ENCODE results near the gene CRHR1. TPM values are rescaled to one million over a fixed set of nuclear protein-coding genes. Genes with fewer than 3 reads are reported as not detected.
"Not testable (repeated sequence)": the region's sequence is repeated elsewhere in the genome, so short reads cannot be mapped to it uniquely, and the experiment has no call there.

The CRHR1 gene
- not detected in 2 replicates for total RNA-seq

DNA sequence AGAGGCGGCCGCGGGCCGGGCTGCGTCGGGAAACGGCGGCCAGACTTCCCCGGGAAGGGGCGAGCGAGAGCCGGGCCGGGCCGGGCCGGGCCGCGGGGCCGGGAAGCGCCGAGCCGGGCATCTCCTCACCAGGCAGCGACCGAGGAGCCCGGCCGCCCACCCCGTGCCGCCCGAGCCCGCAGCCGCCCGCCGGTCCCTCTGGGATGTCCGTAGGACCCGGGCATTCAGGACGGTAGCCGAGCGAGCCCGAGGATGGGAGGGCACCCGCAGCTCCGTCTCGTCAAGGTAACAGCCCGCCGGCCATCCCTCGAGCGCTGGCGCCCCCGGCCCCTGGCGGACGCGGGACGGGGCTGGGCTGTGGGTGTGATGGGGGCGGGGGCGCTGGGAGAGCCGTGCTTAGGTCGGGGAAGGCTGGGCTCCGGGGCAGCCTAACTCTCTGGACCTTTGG lies at the start of gene CRHR1:
Gene CRHR1 (plus strand): TSS at position 28 of the 448 bp plus-strand sequence. CDS start 225 bp downstream, at position 253.
- DNase-seq (ENCODE audit: low spot score) = no peak
- Mint-ChIP-seq H3K27me3 (ENCODE audit: low read depth) (peaks cover 73% of the 10 kb centered on the region), H3K36me3 (ENCODE audit: low read depth) (no peaks in the 10 kb centered on the region), H3K4me3 (ENCODE audit: low read depth) (peak within 1 kb of the TSS; percentile 69), H3K27ac (no peak within 1 kb of the TSS), H3K9me3 (no peaks in the 10 kb centered on the region), H3K4me1 (ENCODE audit: low read depth) (peaks cover 4% of the 10 kb centered on the region)
- intact Hi-C loops (cut with micrococcal nuclease) = no loop called here

DNA sequence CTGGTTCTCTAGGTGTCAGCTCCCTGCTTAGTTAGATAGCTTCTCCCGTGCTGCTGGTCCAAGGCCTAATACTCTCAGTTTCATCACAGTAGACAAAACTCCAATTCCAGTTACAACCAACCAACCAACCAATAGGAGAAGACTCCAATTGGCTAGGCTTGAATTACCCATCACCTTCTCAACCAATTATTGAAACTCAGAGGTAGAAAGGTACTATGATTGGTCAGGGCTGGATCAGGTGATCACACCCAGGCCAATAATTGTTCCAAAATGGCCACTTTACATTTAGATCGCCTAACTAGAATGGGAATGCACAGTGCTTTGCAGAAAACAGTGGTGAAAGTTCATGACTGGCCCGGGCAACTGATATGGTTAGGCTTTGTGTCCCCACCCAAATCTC lies 49.5 kb upstream of the CRHR1 start:
- peaks cover 24% of the 10 kb centered on the region for H3K27me3 Mint-ChIP-seq (ENCODE audit: low read depth)
- no peaks in the 10 kb centered on the region for H3K36me3 Mint-ChIP-seq (ENCODE audit: low read depth)
- peaks cover 22% of the 10 kb centered on the region for H3K9me3 Mint-ChIP-seq
- H3K4me3 Mint-ChIP-seq (ENCODE audit: low read depth) = no peak overlapping the region
- no peaks in the 10 kb centered on the region for H3K4me1 Mint-ChIP-seq (ENCODE audit: low read depth)
- DNase-seq (ENCODE audit: low spot score) = no peak
- no peak overlapping the region for H3K27ac Mint-ChIP-seq
- intact Hi-C loops (cut with micrococcal nuclease) = no loop called here

DNA sequence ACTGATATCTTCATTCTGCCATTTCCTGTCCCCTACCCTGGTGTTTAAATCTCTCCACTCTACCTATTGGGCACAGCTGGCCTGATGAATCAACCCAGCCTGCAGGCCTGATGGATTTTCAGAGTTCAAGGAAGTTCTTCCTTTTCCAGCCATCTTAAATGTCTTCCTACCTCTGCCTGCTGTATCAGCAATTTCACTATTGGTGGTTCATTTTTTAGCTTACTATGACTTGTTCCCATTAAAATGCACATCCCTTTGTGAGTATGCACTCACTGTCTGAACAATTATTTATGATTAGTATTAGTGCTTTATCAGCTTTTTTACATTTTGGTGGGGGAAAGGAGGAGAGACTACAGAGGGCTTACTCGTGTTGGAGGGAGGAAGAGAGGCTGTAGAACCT lies 48.6 kb upstream of the CRHR1 start:
- intact Hi-C loops (cut with micrococcal nuclease) = no loop called here
- Mint-ChIP-seq H3K36me3 (ENCODE audit: low read depth) (no peaks in the 10 kb centered on the region), H3K4me1 (ENCODE audit: low read depth) (no peaks in the 10 kb centered on the region), H3K4me3 (ENCODE audit: low read depth) (no peak overlapping the region), H3K27me3 (ENCODE audit: low read depth) (peaks cover 24% of the 10 kb centered on the region), H3K27ac (no peak overlapping the region), H3K9me3 (peaks cover 15% of the 10 kb centered on the region)
- DNase-seq (ENCODE audit: low spot score) = no peak

DNA sequence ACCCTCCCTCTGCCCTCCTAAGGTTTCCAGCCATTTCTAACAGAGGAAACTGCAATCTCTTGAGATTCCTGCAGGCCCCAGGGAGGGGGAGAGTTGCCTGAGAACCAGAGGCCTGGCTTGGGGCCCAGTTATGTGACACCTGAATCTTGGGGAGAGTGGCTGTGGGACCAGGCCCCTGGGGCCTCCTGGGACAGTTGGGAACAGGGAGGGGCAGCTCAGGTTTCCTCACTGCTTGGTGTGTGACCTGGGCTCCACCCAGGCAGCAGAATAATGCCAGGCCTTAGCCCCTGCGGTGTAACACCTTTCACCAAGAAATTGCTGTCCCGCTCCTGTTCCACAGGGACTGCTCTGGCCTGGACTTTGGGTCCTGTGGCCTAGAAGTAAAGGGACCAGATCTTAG lies 44.3 kb upstream of the CRHR1 start:
- no peaks in the 10 kb centered on the region for H3K9me3 Mint-ChIP-seq
- DNase-seq (ENCODE audit: low spot score) = no peak
- no peak overlapping the region for H3K27ac Mint-ChIP-seq
- H3K4me1 Mint-ChIP-seq (ENCODE audit: low read depth) = no peaks in the 10 kb centered on the region
- intact Hi-C loops (cut with micrococcal nuclease) = no loop called here
- no peaks in the 10 kb centered on the region for H3K36me3 Mint-ChIP-seq (ENCODE audit: low read depth)
- peaks cover 29% of the 10 kb centered on the region for H3K27me3 Mint-ChIP-seq (ENCODE audit: low read depth)
- no peak overlapping the region for H3K4me3 Mint-ChIP-seq (ENCODE audit: low read depth)

DNA sequence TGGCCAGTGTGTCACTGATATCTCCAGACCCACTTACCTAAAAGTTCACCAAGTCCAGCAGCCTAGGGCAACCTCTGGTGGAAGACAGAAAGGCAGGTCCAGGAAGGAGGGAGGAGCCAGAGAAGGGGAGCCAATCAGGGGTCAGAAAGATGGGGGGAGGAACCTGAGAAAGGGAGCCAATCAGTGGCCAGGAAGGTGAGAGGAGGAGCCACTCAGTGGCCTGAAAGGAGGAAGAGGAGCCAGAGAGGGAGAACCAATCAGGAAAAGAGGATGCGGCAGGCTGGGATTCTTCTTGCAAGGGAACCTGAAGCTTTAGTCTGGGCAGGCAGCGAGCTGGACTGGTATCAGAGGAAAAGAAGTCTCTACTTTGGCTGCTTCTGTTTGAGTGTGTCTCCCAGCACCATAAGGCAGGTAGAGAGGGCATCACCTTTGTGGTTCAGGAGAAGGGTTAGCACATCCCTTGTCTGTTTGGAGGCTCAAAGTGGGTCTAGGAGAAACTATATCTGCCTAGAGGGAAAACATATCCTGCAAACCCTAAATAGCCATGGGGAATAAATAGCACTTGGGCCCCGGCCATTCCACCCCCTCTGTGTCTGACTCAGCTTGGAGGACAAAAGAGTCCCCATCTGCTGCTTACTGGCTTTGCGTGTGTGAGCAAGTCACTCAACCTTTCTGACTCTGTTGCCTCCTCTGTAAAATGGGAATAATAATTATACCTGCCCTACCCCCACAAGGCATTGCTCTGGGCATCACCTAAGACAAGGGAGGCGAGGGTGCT lies 43.4 kb upstream of the CRHR1 start:
- Mint-ChIP-seq H3K27ac (no peak overlapping the region), H3K4me1 (ENCODE audit: low read depth) (no peaks in the 10 kb centered on the region), H3K27me3 (ENCODE audit: low read depth) (peaks cover 29% of the 10 kb centered on the region), H3K9me3 (no peaks in the 10 kb centered on the region), H3K36me3 (ENCODE audit: low read depth) (no peaks in the 10 kb centered on the region), H3K4me3 (ENCODE audit: low read depth) (no peak overlapping the region)
- intact Hi-C loops (cut with micrococcal nuclease) = no loop called here
- peak; percentile 18 for DNase-seq (ENCODE audit: low spot score)

DNA sequence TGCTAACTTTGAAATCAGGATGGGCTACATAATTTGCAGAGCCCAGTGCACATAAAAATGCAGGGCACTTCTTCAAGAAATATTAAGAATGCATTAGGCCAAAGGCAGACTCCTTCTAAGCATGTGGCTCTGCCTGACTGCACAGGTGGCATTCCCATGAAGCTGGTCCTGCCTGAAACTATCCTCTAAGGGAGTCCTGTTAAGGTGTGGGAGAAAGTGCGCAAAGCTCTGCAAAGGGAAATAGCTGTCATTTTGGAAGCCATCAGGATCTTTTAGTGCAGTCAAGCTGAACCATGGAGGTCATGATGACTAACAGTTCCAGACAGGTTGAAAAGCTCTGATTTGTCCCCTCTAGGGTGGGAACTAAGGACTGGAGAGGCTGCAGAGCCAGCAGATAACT lies 41.9 kb upstream of the CRHR1 start:
- intact Hi-C loops (cut with micrococcal nuclease) = no loop called here
- H3K27ac Mint-ChIP-seq = no peak overlapping the region
- no peak overlapping the region for H3K4me3 Mint-ChIP-seq (ENCODE audit: low read depth)
- DNase-seq (ENCODE audit: low spot score) = no peak
- H3K9me3 Mint-ChIP-seq = no peaks in the 10 kb centered on the region
- H3K36me3 Mint-ChIP-seq (ENCODE audit: low read depth) = no peaks in the 10 kb centered on the region
- H3K4me1 Mint-ChIP-seq (ENCODE audit: low read depth) = no peaks in the 10 kb centered on the region
- peaks cover 20% of the 10 kb centered on the region for H3K27me3 Mint-ChIP-seq (ENCODE audit: low read depth)

DNA sequence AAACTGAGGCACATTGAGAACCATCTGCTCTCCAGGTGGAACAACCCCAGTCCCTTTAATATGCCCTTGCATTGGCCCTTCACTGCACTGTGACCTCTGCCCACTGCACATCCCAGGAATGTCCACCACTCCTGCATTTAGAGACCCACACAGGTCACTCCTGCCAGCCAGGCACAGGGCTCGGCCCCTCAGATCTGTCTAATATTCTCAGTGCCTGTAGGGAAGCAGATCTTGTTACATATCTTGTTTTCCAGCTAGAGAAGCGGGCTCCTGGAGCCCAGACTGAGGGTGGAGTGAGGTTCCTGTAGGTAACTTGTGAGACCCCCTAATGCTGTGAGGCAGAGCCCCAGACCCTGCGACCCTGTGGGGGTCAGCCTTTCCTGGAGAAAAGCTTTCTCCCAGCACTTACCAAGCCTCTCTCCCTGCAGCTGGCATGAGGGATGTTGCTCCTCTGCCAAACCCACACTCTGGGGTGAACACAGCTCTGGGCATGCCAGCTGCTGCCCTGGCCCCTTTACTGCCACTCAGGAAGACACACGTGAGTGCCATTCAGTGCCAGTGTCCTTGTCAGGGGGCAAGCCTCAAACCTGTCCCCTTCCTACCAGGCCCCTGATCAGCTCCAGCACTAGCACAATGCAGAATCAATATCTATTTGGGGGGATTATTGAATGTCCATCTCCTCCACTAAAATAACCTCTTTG lies 40.3 kb upstream of the CRHR1 start:
- H3K36me3 Mint-ChIP-seq (ENCODE audit: low read depth) = no peaks in the 10 kb centered on the region
- H3K9me3 Mint-ChIP-seq = no peaks in the 10 kb centered on the region
- intact Hi-C loops (cut with micrococcal nuclease) = no loop called here
- no peak overlapping the region for H3K27ac Mint-ChIP-seq
- no peaks in the 10 kb centered on the region for H3K4me1 Mint-ChIP-seq (ENCODE audit: low read depth)
- H3K4me3 Mint-ChIP-seq (ENCODE audit: low read depth) = no peak overlapping the region
- H3K27me3 Mint-ChIP-seq (ENCODE audit: low read depth) = peaks cover 9% of the 10 kb centered on the region
- DNase-seq (ENCODE audit: low spot score) = no peak

DNA sequence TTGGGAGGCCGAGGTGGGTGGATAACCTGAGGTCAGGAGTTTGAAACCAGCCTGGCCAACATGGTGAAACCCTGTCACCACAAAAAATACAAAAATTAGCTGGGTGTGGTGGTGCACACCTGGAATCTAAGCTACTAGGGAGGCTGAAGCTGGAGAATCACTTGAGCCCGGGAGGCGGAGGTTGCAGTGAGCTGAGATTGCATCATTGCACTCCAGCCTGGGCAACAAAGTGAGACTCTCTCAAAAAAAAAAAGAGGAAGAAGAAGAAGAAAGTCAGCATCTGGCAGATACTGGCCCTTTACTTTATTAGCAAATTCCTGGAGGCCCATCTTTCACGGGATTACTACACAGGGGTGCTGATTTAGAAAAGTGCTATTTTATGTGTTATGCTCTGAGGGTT lies 39.3 kb upstream of the CRHR1 start:
- intact Hi-C loops (cut with micrococcal nuclease); H3K27me3 Mint-ChIP-seq (ENCODE audit: low read depth); DNase-seq (ENCODE audit: low spot score); H3K4me1 Mint-ChIP-seq (ENCODE audit: low read depth); H3K9me3 Mint-ChIP-seq; H3K4me3 Mint-ChIP-seq (ENCODE audit: low read depth); H3K36me3 Mint-ChIP-seq (ENCODE audit: low read depth); H3K27ac Mint-ChIP-seq: not testable (repeated sequence)

DNA sequence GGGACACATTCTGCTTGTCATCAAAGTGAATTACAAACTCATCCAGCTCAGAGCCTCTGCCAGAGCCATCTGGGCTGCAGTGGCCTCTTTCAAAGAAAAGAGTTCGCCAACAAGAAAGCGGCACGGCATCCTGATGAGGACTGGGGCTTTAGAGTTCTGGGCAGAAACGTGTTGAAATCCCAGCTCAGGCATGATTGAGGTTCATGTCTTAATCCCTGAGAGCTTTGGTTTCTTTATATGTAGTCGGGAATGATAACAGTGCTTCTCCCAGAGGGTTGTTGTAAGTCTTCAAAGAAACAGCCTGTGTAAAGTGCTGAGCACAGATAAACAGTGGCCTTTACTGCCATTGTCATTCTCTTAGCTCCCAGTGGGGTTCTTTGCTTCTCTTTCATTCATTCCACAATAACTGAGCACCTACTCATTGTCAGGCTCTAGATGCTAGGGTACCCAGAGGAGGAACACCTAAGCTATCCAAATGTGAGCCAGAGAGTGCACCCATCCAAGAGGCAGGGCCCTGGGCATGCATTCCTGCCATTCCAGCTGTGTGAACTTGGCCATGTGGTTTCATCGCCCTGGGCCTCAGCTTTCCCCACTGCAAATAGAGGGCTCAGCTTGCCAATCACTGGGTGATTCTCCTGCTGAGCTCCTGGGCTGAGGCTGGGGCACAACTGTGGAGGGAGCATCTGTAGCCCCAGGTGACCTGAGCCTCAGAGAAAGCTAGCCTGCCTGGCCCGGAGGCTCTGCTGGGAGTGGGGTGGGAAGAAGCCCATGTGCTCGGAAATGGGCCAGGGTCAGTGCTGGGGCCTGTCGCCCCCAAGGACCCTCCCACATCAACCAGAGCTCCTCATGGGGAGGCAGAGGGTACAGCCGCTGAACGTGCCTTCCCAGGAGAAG lies 38.3 kb upstream of the CRHR1 start:
- DNase-seq (ENCODE audit: low spot score) = no peak
- H3K27me3 Mint-ChIP-seq (ENCODE audit: low read depth) = peaks cover 9% of the 10 kb centered on the region
- H3K4me3 Mint-ChIP-seq (ENCODE audit: low read depth) = no peak overlapping the region
- intact Hi-C loops (cut with micrococcal nuclease) = no loop called here
- H3K4me1 Mint-ChIP-seq (ENCODE audit: low read depth) = no peaks in the 10 kb centered on the region
- H3K36me3 Mint-ChIP-seq (ENCODE audit: low read depth) = no peaks in the 10 kb centered on the region
- H3K9me3 Mint-ChIP-seq = no peaks in the 10 kb centered on the region
- H3K27ac Mint-ChIP-seq = no peak overlapping the region

DNA sequence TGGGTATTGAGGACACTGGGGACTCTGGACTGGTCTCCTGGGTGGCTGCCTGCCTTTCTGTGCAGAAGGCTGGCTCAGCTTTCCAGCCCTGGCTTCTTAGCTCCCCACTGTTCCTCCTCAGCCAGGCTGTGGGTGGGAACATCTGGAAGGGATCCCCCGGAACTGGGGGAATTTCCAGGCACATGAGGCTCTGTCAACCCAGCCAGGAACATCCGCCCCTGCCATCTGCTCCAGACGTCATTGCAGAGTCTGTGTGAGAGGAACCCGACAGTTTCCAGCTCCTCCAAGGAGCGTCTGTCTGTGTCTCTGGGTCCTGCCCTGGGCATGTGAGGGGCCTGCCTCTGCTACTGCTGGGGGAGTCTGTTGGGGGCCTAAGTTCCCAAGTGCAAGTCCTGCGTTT lies 36.2 kb upstream of the CRHR1 start:
- Mint-ChIP-seq H3K27me3 (ENCODE audit: low read depth) (peaks cover 6% of the 10 kb centered on the region), H3K27ac (no peak overlapping the region), H3K4me3 (ENCODE audit: low read depth) (no peak overlapping the region), H3K4me1 (ENCODE audit: low read depth) (no peaks in the 10 kb centered on the region), H3K36me3 (ENCODE audit: low read depth) (no peaks in the 10 kb centered on the region), H3K9me3 (no peaks in the 10 kb centered on the region)
- DNase-seq (ENCODE audit: low spot score) = no peak
- intact Hi-C loops (cut with micrococcal nuclease) = no loop called here

DNA sequence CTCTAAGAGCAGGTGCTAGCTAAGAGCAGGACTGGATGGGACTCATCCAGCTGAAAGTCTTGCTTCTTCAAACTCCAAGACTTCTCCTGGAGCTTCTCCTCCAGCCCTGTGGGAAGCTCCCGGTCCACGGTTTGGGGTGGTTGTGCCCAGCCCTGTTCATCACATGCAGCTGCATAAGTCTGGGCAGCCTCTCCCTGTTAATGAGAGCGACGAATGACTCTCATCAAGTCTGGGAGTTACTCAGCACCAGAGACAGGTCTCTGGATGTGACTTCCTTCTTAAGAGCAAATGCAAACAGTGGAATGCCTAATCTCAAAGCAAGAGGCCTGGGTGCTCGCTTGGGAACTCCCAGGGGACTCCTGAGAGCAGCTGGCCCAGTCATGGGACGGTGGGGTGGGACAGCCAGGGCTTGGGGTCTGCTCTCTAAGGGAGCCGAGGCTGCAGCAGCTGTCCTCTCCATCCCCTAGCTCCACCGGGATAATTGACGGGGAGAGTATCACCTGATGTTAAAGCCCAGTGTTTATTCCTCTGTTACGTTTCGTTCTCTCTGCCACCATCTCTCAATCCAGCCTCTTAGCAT lies 35.3 kb upstream of the CRHR1 start:
- H3K27ac Mint-ChIP-seq = no peak overlapping the region
- no peaks in the 10 kb centered on the region for H3K9me3 Mint-ChIP-seq
- no peak for DNase-seq (ENCODE audit: low spot score)
- H3K36me3 Mint-ChIP-seq (ENCODE audit: low read depth) = no peaks in the 10 kb centered on the region
- H3K4me1 Mint-ChIP-seq (ENCODE audit: low read depth) = no peaks in the 10 kb centered on the region
- H3K4me3 Mint-ChIP-seq (ENCODE audit: low read depth) = no peak overlapping the region
- intact Hi-C loops (cut with micrococcal nuclease) = no loop called here
- peaks cover 3% of the 10 kb centered on the region for H3K27me3 Mint-ChIP-seq (ENCODE audit: low read depth)

DNA sequence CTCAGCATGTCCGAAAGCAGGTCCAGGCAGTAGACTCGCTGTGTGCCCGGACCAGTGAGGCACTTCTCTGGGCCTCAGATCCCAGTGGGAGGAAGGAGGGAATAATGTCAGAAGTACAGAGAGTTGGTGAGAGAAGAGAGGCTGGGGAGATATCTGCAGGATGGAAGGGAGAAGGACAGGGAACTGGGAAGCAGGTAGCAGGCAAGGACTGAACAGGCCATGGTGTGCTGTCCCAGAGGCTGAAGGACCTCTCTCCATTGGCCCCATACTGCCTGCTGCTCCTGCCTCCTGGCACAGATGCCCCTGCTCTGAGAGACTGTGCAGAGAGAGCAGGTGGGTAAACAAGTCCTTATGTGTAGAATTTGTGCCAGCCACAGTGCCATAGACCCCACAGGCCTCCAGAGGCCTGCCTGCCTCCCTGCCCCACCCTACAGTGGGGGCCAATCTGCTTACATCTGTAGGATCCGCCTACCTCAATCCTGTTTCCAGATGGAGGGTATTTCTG lies 34.2 kb upstream of the CRHR1 start:
- DNase-seq (ENCODE audit: low spot score) = no peak
- Mint-ChIP-seq H3K27ac (no peak overlapping the region), H3K4me1 (ENCODE audit: low read depth) (no peaks in the 10 kb centered on the region), H3K9me3 (no peaks in the 10 kb centered on the region), H3K4me3 (ENCODE audit: low read depth) (no peak overlapping the region), H3K27me3 (ENCODE audit: low read depth) (peaks cover 5% of the 10 kb centered on the region), H3K36me3 (ENCODE audit: low read depth) (no peaks in the 10 kb centered on the region)
- intact Hi-C loops (cut with micrococcal nuclease) = no loop called here
